Mucosa of descending colon (tissue), 3 donors: ENCODE data around the gene GNG7. TPM values are rescaled to one million over a fixed set of nuclear protein-coding genes. Genes with fewer than 3 reads are reported as not detected.
A peak's percentile ranks its signal among the peaks of the same experiment; 100 is the strongest.
"Not testable (repeated sequence)": the region's sequence is repeated elsewhere in the genome, so short reads cannot be mapped to it uniquely, and the experiment has no call there.

Experiments used
- ATAC-seq: fragments of 200-7000 bp; cut with Tn5 transposase; one replicate; pipeline ENCODE4 v1.9.1; 2020; ENCODE audit warnings: mild to moderate bottlenecking, moderate library complexity
- DNase-seq, 3 donors: peaks; one replicate each; pipeline ENCODE4 v3.0.0-alpha.2; 2020
- H3K36me3 ChIP-seq: fragments of 200-600 bp; one replicate; pipeline ENCODE4 v1.8.0; 2021; ENCODE audit warnings: low read depth, mild to moderate bottlenecking
- H3K4me1 ChIP-seq: fragments of 200-600 bp; one replicate; pipeline ENCODE4 v1.8.0; 2021; ENCODE audit warnings: low read depth, mild to moderate bottlenecking
- H3K4me3 ChIP-seq: fragments of 200-600 bp; one replicate; pipeline ENCODE4 v1.8.0; 2021; ENCODE audit warnings: mild to moderate bottlenecking
- H3K9me3 ChIP-seq: fragments of 200-600 bp; one replicate; pipeline ENCODE4 v1.8.0; 2021; ENCODE audit warnings: mild to moderate bottlenecking
- intact Hi-C, 2 donors: fragments of 100-400 bp; cut with DNase I in 1 of 2; cut with micrococcal nuclease in 1 of 2; formaldehyde crosslinking; loops; one replicate each; pipeline versions ENCODE4 v1.11.0 to v1.11.1; 2022; cut with DNase I, micrococcal nuclease
- total RNA-seq, 3 donors: library from RNA; stranded (reverse); fragmentation: NEBNext Ultra II Directional in 2 of 3; extraction: Animal tissue kit (Norgen Biotek cat#: 25700) in 2 of 3; gene quantifications; one replicate each; pipeline versions ENCODE4 v1.2.1 to v1.2.4, GENCODE V29; 2021 to 2023
- TF ChIP-seq, protein P1 (sequence below): fragments of 200-600 bp; IDR thresholded peaks from one replicate; pipeline ENCODE4 v1.8.0; 2022; ENCODE audit warnings: antibody characterized with exemption, mild to moderate bottlenecking
- donor health status: DM: no; HTN: no; CAD: no; lungs with moderate emphysema.
- donor health status: DM: no; HTN: no; CAD: no.
- donor health status: DM: no; HTN: yes; CAD: no.

Gene GNG7
- total RNA-seq, 3 donors from 2014 or later, result 2.5 to 6.9 (median 2.9) TPM

- ATAC-seq (peak; percentile 76), DNase-seq (peak; percentile 72 to 78 (median 72))
- Histone ChIP-seq H3K4me3 (no peak overlapping the region), H3K9me3 (peaks cover 4% of the 10 kb centered on the region), H3K4me1 (peaks cover 14% of the 10 kb centered on the region), H3K36me3 (no peaks in the 10 kb centered on the region)
- TF ChIP-seq, protein P1, sequence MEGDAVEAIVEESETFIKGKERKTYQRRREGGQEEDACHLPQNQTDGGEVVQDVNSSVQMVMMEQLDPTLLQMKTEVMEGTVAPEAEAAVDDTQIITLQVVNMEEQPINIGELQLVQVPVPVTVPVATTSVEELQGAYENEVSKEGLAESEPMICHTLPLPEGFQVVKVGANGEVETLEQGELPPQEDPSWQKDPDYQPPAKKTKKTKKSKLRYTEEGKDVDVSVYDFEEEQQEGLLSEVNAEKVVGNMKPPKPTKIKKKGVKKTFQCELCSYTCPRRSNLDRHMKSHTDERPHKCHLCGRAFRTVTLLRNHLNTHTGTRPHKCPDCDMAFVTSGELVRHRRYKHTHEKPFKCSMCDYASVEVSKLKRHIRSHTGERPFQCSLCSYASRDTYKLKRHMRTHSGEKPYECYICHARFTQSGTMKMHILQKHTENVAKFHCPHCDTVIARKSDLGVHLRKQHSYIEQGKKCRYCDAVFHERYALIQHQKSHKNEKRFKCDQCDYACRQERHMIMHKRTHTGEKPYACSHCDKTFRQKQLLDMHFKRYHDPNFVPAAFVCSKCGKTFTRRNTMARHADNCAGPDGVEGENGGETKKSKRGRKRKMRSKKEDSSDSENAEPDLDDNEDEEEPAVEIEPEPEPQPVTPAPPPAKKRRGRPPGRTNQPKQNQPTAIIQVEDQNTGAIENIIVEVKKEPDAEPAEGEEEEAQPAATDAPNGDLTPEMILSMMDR, result no peak
- intact Hi-C loops, result no loop called here
Observed at GRCh38 chr19:2625434-2625833, 77.1 kb downstream of the GNG7 start.

DNA sequence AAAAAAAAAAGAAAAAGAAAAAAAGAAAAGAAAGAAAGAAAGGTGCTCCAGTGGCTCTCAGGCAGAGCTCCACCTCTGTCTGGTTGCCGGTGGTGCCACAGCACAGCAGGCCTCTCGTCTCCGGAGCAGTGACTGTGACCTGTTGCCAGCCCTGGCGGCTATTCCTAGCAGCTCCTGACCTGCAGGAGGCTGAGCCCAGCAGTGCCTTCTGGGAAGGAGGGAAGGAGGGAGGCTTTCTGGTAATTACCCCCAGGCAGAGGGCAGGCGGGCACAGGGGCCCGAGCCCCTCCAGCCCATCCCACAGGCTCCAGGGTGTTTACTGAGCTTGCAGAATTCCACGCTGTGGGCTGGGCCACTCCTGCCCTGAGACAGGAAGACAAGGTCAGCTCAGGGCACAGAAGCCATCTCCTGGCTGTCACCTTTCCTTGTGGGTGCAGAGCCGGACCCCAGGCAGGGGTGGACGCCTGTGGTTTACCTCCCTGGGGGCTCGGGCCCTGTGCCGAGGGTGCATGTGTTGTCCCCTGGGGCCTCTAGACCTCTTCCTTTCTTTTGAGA, 77.9 kb downstream of the GNG7 start:
- DNase-seq, result peak in 1 of 3 donors; percentile 67
- Histone ChIP-seq H3K4me1 (peaks cover 14% of the 10 kb centered on the region), H3K4me3 (no peak overlapping the region), H3K36me3 (no peaks in the 10 kb centered on the region), H3K9me3 (no peaks in the 10 kb centered on the region)
- ATAC-seq, result peak; percentile 44
- TF ChIP-seq, protein P1, result no peak
- intact Hi-C loops, result no loop called here

- TF ChIP-seq, protein P1, result no peak
- Histone ChIP-seq H3K4me1 (peaks cover 14% of the 10 kb centered on the region), H3K4me3 (no peak overlapping the region), H3K36me3 (no peaks in the 10 kb centered on the region), H3K9me3 (no peaks in the 10 kb centered on the region)
- DNase-seq (no peak), ATAC-seq (no peak)
- intact Hi-C loops, result no loop called here
Observed at GRCh38 chr19:2623798-2624197, 78.7 kb downstream of the GNG7 start.

DNA sequence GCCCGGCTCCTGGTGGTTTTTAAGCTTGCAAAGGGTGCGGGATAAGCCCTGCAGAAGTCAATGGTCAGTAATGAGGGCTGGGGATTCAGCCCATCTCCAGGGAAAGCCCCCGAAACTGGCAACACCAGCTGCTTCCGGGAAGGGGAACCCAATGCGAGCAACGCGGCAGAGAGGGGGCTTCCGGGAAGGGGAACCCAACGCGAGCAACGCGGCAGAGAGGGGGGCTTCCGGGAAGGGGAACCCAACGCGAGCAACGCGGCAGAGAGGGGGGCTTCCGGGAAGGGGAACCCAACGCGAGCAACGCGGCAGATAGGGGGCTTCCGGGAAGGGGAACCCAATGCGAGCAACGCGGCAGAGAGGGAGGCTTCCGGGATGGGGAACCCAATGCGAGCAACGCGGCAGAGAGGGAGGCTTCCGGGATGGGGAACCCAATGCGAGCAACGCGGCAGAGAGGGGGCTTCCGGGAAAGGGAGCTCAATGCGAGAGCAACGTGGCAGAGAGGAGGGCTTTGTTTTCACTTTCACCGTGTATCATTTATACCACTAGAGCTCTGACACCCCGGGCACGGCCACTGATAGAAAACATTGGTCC, 80.0 kb downstream of the GNG7 start:
- peaks cover 14% of the 10 kb centered on the region for H3K4me1 ChIP-seq
- DNase-seq, result peak in 1 of 3 donors; percentile 73
- ATAC-seq, intact Hi-C loops, H3K36me3 ChIP-seq, H3K4me3 ChIP-seq, H3K9me3 ChIP-seq: not testable (repeated sequence)

DNA sequence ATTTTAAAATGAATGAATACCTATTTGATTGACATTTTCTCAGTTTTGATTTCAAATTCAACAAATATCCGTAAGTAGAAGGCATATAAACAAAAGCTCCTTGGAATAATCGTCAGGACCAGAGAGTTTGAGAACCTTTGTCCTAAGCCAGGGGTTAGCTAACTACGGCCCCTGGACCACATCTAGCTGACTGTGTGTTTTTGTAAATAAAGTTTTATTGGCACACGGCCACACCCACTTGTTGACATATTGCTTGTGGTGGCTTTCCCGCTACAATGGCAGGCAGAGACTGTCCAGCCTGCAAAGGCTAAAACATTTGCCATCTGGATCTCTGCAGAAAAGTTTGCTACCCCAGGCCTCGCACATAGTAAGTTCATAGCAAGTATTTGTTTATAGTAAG, 83.4 kb downstream of the GNG7 start:
- ATAC-seq (no peak), DNase-seq (no peak)
- H3K4me3 ChIP-seq, result no peak overlapping the region
- intact Hi-C loops, result no loop called here
- H3K4me1 ChIP-seq, result peaks cover 5% of the 10 kb centered on the region
- no peaks in the 10 kb centered on the region for H3K36me3 ChIP-seq
- H3K9me3 ChIP-seq, result no peaks in the 10 kb centered on the region
- TF ChIP-seq, protein P1, result no peak

- no peaks in the 10 kb centered on the region for H3K36me3 ChIP-seq
- H3K4me1 ChIP-seq, result peaks cover 5% of the 10 kb centered on the region
- TF ChIP-seq, protein P1, result no peak
- H3K4me3 ChIP-seq, result no peak overlapping the region
- ATAC-seq (peak; percentile 54), DNase-seq (peak in 2 of 3 donors; percentile 64 to 86)
- H3K9me3 ChIP-seq, result no peaks in the 10 kb centered on the region
- intact Hi-C loops, result no loop called here
Observed at GRCh38 chr19:2618611-2619010, 83.9 kb downstream of the GNG7 start.
